ENCODE data around the gene CPAMD8.

CPAMD8 gene

DNA sequence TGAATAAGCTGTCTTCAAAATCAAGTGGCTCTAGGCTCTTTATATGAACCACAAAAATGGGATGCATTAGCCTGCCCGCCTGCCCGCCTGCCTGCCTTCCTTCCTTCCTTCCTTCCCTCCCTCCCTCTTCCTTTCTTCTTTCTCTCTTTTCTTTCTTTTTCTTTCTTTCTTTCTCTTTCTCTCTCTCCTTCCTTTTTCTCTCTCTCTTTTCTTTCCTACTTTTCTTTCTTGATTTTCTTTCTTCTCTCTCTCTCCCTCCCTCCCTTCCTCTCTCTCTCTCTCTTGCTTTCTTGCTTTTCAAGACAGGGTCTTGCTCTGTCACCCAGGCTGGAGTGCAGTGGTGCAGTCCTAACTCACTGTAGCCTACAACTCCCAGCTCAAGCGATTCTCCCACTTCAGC is 110.9 kb downstream of the CPAMD8 start:
- DNase-seq, result no peak

DNA sequence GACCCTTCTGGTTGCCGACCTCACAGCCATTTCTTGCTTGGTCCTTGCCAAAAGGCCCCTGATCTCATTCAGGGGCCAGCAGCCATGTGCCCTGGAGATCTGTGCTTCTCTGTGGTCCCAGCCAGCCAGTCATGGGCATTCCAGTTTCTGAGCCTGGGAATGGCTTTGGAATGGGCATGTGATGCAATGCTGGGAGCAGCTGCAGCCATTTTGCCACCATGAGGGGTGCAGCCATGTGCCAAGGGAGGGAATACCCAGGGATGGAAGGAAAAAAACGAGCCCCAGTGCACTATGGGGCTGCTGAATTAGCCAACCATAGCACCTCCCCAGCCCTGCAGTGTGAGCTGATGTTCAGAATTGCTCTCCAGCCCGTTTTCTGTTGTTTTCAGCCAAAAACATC is 111.5 kb downstream of the CPAMD8 start:
- DNase-seq, result no peak

DNA sequence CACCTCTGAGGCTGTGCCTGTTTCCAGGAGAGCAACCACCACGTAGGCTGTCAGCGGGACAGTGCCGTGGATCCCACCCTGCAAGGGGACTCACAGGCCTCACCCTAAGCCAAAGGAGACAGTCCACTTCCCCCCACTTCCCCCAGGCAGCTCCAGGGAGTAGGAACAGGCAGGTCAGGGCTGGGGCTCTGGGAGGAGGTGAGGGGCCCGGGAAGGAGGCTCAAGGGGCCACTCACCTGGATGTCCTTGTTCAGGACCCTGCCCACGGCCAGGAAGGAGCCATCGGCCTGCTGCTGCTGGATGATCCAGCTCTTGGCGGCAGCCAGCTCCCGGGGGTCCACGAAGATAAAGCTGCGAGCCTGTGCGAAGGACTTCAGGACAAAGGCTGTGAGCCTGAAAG is 112.2 kb downstream of the CPAMD8 start:
- no peak for DNase-seq

DNA sequence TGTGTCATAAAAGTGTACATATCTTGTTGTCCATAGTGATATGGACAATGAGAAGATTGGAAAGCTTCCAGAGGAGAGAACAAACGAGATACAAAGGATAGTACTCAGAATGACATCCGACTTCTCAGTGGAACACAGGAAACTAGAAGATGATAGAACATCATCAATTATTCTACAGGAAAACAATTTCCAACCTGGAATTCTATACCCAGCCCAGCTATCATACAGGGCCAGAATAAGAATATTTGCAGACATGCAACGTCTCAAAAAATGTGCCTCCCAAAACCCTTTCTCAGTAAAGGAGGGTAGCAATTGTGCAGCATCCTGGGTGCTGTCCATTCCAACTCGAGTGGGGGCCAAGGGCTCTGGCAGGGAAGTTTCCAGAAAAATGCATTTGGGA is 113.8 kb downstream of the CPAMD8 start:
- DNase-seq, result no peak

DNA sequence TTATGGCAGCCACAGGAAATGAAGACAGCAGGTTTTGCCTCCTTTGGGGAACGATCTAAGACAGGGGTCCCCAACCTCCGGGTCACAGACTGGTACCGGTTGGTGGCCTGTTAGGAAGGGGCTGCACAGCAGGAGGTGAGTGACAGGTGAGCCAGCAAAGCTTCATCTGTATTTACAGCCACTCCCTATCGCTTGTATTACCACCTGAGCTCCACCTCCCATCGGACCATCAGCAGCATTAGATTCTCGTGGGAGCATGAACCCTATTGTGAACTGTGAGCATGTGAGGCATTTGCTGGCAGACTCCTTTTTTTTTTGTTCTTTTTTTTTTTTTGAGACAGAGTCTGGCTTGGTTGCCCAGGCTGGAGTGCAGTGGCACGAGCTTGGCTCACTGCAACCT is 115.6 kb downstream of the CPAMD8 start:
- DNase-seq, result no peak

DNA sequence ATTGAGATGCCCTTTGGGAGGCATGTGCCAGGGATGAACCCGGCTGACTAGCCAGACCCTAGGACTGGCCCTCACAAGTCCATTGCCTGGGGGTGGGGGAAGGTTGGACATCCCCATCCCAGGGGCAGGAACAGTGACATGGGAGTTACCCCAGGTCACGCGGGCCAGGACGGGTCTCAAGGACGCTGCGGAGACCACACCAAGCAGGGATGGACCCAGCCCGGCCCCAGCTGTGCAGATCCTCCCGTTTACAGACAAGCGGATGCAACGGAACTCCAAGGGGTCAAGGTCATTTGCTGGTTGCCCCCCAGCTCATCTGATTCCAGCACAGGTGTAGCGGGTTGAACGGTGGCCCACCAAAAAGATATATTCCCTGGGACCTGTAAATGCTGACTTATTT is 117.9 kb downstream of the CPAMD8 start:
- DNase-seq, result no peak

DNA sequence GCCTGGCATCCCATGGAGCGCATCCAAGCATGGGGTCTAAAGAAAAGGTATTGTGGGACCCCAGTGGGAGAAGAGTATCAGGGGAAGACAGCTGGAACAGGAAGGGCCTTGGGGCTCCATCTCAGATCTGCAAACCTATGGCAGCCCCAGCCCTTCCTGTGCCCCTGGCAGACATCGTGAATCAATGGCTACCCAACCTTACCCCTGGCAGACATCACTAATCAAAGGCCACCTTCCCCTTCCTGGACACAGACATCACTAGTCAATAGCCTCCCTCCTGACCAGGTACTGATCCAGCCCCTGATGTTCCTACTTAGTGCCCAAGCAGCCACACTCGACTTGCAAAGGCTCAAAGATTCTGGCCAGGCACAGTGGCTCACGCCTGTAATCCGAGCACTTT is 122.0 kb downstream of the CPAMD8 start:
- no peak for DNase-seq

DNA sequence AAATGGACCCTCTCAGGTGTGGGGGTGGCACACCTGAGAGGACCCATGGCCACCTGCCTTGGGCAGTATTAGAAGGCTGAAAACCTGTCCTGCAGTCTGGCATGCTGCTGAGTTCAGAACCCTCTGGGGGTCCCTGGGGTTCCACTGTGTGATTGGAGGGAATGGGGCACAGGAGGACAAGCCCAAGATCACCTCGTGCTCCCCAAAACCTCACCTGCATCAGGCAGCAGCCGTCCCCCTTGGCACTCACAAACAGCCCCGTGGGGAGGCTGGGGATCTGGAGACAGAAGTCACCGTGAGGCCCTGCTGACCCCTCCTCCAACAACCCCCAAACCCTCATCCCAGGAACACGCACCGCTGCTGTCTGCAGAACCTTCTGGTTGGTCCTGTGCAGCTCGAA is 123.3 kb downstream of the CPAMD8 start:
- DNase-seq, result no peak

DNA sequence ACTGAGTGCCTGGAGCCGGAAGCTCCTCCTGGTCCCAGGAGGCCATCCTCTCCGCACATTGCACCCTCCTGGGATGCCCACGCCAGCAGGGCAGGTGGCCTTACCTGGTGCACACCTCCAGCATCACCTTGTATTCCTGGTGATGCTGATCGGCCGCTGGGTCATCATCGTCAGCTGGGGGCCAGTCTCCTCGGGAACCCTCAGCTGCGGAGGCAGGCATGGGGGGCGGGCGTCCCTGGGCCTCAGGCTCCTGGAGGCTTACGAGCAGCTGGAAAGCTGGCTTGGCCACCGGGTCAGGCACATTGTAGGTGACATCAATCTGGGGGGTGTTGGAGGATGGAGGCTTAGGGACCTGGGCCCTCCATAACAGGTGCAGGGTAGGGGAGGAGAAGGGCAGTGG is 124.1 kb downstream of the CPAMD8 start:
- no peak for DNase-seq

DNA sequence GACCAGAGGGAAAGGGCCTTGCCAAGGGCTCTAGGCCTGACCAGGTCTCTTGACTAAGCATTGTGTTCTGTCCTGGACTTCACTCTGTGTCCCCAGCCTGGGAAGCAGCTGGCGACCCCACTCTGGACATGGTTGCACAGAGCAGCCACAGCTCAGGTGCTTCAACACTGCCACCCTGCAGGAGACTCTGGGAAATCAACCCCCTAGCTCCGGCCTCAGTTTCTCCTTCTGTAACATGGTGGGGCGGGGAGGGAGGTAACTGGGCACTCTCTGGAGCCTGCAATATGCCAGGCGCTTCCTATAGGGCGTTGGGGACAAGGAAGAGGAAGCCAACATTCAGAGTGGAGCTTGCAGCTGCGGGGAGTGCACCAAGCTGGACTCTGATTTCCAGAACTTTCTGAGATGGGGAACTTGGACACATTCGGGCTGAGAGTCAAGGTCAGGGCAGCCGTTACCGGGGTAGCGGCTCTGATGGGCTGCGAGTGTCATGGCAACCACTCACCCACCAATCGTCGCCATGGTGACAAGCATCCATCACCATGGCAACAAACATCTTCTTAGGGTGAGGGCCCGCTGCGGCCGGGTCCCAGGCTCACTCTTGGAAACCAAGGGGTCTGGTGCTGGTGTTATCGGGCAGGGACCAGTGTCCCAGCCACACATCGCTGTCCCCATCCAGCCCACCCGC is 125.0 kb downstream of the CPAMD8 start:
- DNase-seq, result no peak

DNA sequence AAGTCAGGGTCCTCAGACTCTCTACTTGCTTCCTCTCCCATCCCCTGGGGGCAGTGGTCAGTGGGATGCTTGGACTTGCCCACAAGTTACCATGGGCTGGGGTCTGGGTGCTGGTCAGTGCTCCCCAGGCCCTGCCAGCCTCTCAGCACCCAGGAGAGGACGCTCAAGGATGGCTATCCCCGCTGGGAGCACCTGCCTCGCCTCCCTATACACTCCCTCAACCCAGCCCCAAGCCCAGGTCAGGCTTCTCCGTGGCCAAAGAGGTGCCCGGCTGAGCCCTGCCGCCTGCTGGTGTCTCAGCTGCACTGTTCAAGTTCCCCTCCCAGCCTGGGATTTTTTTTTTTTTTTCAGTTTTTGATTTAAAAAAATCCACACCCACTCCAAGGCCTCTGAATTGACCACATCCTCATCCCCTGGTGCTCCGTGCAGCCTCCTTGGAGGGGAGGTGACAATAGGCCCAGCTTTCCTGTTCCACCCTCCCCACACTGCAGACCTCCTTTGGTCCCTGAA is 127.0 kb downstream of the CPAMD8 start:
- no peak for DNase-seq

DNA sequence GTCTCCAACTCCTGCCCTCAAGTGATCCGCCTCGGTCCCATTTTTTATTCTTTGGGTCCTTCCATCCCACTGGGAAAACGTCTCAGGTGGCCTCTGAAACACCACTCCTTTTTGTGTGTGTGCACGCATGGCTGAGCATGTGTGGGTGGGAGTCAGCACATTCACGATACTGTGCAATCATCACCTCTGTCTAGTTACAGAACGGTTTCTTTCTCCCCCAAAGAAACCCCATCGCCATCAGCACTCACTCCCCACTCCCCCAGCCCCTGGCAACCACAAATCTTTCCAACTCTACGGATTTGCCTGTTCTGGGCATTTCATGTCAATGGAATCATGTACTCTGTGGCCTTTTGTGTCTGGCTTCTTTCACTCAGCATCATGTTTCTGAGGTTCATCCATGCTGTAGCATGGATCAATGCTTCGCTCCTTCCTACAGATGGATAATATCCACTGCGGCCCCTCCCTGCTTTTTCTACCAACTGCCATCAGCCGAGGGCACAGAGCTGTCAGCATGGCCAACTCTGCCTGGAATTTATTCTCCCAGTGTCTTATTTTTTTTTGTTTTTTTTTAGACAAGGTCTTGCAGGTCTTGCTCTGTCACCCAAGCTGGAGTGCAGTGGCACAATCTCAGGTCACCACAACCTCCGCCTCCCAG is 128.1 kb downstream of the CPAMD8 start:
- DNase-seq, result no peak

DNA sequence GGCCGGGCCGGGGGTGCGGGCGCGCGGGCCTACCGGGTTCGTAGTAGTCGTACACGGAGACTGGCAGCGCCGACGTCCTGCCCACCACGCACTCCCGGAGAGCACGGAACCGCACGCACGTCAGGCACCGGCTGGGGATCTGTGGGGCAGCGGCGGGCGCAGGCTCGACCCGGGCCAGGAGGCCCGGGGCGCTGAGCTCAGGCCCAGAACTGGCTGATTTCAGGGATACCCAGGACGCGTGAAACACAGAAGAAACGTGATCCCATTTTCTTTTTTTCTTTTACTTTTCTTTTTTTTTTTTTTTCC is 128.8 kb downstream of the CPAMD8 start:
- no peak for DNase-seq

DNA sequence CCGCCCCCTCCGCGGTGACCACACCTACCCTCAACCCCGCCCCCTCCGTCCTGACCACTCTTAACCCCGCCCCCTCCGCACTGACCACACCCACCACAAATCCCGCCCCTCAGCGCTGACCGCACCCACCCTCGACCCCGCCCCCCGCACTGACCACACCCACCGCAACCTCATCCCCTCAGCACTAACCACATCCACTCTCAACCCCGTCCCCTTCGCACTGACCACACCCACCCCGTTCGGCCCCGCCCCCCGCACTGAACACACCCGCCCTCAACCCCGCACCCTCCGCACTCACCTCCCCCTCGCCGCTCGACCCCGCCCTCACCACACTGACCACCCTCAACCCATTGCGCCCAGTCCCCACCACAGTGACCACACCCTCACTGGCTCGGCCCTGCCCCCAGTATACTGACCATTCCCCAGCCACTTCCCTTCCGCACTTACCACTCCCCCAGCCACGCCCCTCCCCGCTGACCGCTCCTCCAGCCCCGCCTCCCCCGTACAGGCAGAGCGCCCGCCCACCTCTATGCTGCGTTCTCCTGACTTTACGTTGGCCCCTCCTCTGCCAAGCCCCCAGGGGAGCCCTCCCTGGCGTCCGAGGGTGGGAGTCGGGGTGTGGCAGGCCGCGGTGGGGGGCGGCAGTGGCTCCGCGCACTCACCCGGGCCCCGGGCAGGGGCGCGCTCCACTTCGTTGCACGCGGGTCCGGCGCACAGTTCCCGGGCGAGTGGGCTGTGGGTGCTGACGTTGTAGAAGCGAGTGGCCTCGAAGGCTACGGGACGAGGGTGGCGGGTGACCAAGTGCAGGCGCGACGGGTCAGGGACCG is 129.4 kb downstream of the CPAMD8 start:
- DNase-seq, result no peak

DNA sequence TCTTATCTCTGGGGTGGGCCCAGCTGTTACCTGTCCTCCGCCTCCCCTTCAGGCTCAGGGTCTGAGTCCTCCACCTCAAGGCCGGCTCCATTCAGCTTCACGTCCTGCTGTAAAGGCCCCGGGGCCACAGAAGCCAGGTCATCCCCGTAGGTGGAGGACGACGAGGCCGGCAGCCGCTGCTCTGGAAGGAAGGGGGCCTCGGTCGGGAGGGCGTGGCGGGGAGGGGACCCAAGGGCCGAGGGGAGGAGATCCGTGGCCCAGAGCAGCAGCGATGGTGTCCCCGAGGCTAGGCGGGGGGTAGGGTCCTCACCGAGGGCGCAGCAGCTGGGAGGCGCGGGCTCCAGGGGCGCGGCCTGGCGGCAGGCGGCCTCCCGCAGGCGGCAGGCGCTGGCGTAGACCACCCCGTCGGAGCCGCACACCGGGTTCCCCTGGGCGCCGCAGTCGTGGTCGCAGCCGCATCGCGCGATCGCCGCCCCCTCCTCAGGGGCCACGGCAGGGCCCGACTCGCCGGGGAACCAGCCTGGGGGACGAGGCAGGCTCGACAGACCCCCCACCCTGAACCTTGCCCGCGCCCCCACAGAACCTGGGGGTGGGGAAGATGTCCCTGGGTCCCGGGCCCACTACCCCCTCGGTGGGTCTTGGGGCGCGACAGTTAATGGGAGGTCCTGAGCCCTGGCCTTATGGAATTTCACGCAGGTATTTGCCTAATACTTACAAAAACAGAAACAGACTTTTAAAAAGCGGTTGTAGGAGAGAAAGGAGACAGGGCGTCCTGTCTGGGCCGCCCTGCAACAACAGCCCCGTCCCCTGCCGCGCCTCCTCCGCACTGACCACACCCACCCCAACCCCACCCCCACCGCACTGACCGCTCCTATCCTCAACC is 130.2 kb downstream of the CPAMD8 start:
- no peak for DNase-seq

DNA sequence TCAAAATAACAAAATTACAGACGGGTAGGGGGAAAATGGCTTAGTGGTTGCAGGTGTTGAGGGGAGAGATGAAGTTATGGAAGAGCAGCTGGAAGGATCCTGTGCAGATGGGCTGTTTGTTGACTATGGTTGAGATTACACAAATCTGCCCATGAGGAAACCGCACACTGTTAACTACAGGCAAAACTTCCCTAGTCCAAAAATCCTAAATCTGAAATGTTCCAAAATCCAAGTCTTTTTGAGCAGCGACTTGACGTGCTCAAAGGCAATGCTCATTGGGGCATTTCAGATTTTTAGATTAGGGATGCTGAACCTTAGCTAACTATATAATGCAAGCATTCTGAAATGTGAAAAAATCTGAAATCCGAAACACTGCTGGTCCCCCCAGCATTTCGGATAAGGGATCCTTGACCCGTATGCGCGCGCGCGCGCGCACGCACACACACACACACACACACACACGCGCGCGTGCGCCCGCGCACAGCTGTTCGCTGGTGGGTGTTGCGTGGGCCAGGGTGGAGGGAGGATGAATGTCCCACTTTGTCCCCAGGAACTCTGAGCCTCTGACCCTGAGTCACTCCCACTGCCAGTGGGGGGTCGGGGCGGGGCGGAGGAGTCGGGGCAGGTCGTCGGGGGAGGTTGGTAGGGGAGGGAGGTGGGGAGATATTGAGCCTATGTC is 131.0 kb downstream of the CPAMD8 start:
- DNase-seq, result no peak

DNA sequence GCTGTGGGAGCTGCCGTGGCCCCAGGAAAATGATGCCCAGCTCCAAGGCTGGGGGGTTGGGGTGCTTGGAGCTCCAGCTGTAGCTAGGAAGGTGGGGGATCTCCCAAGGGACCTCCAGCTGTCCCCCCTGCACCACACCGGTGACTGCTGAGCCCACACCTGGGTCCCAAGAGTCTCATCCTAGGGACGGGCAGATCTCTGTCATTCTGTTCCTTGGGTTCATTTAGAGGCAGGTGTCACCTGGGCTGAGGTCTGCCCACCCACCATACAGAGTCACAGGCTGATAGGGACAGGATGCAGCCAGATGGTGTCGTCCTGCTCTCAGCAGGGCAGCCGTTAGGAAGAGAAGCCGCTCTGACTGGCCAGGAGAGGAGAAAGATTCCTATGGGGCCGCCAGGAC is 132.5 kb downstream of the CPAMD8 start:
- no peak for DNase-seq

DNA sequence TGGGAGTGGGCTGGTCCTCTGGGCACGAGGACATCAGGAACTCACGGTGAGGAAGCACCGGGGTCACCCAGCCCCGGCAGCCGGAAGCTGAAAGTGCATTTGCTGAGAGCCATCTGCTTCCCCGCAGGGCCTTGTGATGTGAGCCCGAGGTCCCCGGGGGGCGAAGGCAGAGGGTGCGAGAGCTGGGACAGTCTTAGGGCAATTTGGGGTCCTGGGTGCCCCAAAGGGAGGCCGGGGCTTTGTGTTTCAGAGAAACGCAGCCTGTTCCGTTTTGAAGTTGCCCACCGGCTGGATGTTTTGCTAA is 133.0 kb downstream of the CPAMD8 start:
- DNase-seq, result no peak

DNA sequence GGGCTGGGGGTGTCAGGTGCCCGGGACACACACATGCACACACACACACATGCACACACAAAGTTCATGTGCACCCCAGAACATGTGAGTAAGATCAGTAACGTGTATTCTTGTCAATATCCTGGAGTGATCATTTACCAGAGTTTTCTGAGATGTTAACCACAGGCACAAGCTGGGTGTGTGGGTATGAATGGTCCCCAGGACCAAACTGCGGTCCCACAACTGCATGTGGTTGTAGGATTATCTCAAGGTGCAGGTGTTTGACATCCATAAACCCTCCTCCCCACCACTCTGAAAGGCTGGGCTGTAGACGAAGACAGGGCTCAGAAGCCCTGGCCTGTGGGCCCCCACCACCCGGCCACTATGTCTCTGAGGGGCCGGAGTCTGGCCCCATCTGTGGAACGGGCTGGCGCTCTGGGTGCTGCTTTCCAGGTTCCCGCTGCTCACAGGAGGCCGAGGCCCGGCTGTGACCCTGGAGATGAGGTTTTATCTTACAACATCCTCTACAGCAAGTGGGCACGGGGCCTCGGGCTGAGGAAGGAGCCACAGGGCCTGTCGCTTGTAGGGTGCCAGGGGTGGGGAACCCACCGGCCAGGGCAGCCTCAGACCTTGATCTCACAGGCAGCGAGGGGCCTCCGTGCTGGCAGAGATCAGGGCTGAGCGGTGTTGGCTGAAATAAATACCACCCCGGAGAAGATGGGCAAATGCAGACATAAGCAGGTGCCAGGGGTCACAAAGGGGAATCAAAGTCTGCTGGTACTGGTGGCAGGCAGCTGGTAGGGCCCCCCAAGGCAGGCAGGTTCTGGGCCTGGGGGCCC is 133.5 kb downstream of the CPAMD8 start:
- DNase-seq, result no peak

DNA sequence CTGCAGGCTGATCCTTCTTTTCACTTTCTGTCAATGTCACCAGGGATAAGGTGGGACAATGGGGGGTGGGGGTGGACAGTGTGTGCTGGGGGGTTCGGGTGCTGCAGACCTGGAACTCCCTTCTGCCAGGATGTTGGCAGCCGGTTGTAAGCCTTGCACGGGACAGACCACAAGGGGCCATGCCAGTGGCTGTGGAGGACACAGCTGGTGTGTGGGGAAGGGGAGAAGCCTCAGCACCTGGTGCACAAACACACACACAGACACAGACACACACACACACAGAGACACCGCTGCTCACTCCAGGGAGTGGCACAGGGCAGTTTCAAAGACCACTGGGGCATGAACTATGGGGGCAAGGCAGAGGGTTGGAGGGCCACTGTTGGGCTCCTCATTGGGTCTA is 134.2 kb downstream of the CPAMD8 start:
- DNase-seq, result no peak

DNA sequence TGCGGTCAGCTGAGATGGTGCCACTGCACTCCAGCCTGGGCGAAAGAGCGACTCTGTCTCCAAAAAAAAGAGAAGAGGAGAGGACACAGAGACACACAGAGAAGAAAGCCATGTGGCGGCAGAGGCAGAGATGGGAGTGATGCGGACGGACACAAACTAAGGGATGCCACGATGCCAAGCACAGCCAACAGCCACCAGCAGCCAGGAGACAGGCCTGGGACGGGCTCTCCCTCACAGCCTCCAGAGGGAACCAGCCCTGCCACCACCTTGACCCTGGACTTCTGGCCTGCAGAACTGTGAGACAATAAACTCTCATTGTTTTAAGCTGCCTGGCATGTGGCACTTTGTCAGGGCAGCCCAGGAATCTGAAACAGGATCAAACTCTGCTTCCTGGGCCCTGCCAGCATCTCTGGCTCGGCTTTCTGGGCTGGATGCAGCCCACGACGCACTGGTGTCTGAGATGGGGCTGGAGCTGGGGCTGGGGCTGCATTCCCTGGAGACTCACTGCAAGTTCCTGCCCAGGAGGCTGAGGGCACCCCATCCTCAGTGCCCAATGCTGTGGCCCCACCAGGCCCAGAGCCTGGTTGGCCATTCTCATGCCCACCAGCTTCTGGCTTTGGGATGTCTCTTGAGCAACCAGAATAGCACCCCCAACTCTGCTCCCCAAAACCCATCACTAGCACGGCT is 134.8 kb downstream of the CPAMD8 start:
- no peak for DNase-seq
